H1 (cell line): Measurements from ENCODE around the gene GJB6. TPM values are rescaled to one million over a fixed set of nuclear protein-coding genes. Genes with fewer than 3 reads are reported as not detected.

ENCODE experiments used
- ASH2L ChIP-seq: fragments of 200-600, 300-600 bp; sonication (generic); IDR thresholded peaks from one replicate; pipeline ENCODE4 v1.7.1; 2017; ENCODE audit warnings: low read length
- ATF2 ChIP-seq: IDR thresholded peaks from 2 replicates; pipeline ENCODE4 v1.6.1; 2012; ENCODE audit warnings: low read length, inconsistent platforms
- NANOG ChIP-seq: IDR thresholded peaks from 2 replicates; pipeline ENCODE4 v1.6.1; 2011; ENCODE audit warnings: low read length, low read depth, mild to moderate bottlenecking, inconsistent platforms; ENCODE audit not compliant: insufficient read depth, poor library complexity, severe bottlenecking
- RNF2 ChIP-seq: fragments of 200-900, 300-1000 bp; sonication (generic); IDR thresholded peaks from 2 replicates; pipeline ENCODE4 v1.7.1; 2016; ENCODE audit warnings: borderline replicate concordance, low read depth, mild to moderate bottlenecking, antibody characterized with exemption, low read length; ENCODE audit not compliant: poor library complexity, severe bottlenecking; ENCODE audit errors: missing control alignments
- RXRA ChIP-seq: IDR thresholded peaks from 2 replicates; pipeline ENCODE4 v1.6.1; 2011; ENCODE audit warnings: low read depth, mild to moderate bottlenecking, low read length, moderate library complexity; ENCODE audit not compliant: insufficient read depth
- SUZ12 ChIP-seq: fragments of 200-600 bp; sonication (generic); IDR thresholded peaks from 2 replicates; pipeline ENCODE4 v1.6.1; 2012; ENCODE audit warnings: mild to moderate bottlenecking, inconsistent platforms, low read length, moderate library complexity, mixed read lengths
- TAF7 ChIP-seq: optimal IDR thresholded peaks from 2 replicates; pipeline ENCODE3; 2011; ENCODE audit warnings: low read depth, mild to moderate bottlenecking, inconsistent platforms, low read length, moderate library complexity, borderline replicate concordance
- YY1 ChIP-seq: IDR thresholded peaks from 2 replicates; pipeline ENCODE4 v1.6.1; 2011; ENCODE audit warnings: low read depth, mild to moderate bottlenecking, low read length
- ZNF274 ChIP-seq: IDR thresholded peaks from 2 replicates; pipeline ENCODE4 v1.7.0; 2012; ENCODE audit warnings: low read length, borderline replicate concordance; ENCODE audit errors: extremely low read depth
- polyA plus RNA-seq, 7 experiments: library from polyadenylated mRNA; depleted of rRNA in 3 of 7; stranded (reverse) in 5 of 7; unstranded in 2 of 7; fragments of >200 nt in 5 of 7; fragments of 200-250 nt in 2 of 7; gene quantifications; 1 replicate in 5 of 7; 2 replicates in 1 of 7; 4 replicates in 1 of 7; pipeline versions ENCODE4 v1.2.1 to v1.2.3, GENCODE V29; 2011 to 2013; ENCODE audit warnings: missing spikeins in 2 of 7, mixed read lengths in 2 of 7
- total RNA-seq: library from RNA; stranded (reverse); fragmentation: NEBNext Ultra II Directional; extraction: Animal tissue kit (Norgen Biotek cat#: 25700); gene quantifications from 2 replicates; pipeline ENCODE4 v1.2.1, GENCODE V29; 2021

The GJB6 gene
- total and polyA plus RNA-seq, 2 of the 8 experiments (the other 6 are each of a cell fraction or from before 2014, with no cell fraction given) = not detected

- peak; percentile 95 for TF ChIP-seq SUZ12
- TF ChIP-seq NANOG = no peak
- peak; percentile 55 for TF ChIP-seq ASH2L
- no peak for TF ChIP-seq RXRA
- no peak for TF ChIP-seq YY1
- TF ChIP-seq ZNF274 = no peak
- TF ChIP-seq ATF2 = no peak
- TF ChIP-seq RNF2 = peak; percentile 21
- TF ChIP-seq TAF7 = no peak
Observed at GRCh38 chr13:20192158-20192835, 39.8 kb downstream of the GJB6 start (continued).
